ENCODE measurements around the gene EXOC4. TPM values are rescaled to one million over a fixed set of nuclear protein-coding genes. Genes with fewer than 3 reads are reported as not detected.

Gene EXOC4
- total RNA-seq, 1 experiment from 2014 or later: 75.8 TPM

DNA sequence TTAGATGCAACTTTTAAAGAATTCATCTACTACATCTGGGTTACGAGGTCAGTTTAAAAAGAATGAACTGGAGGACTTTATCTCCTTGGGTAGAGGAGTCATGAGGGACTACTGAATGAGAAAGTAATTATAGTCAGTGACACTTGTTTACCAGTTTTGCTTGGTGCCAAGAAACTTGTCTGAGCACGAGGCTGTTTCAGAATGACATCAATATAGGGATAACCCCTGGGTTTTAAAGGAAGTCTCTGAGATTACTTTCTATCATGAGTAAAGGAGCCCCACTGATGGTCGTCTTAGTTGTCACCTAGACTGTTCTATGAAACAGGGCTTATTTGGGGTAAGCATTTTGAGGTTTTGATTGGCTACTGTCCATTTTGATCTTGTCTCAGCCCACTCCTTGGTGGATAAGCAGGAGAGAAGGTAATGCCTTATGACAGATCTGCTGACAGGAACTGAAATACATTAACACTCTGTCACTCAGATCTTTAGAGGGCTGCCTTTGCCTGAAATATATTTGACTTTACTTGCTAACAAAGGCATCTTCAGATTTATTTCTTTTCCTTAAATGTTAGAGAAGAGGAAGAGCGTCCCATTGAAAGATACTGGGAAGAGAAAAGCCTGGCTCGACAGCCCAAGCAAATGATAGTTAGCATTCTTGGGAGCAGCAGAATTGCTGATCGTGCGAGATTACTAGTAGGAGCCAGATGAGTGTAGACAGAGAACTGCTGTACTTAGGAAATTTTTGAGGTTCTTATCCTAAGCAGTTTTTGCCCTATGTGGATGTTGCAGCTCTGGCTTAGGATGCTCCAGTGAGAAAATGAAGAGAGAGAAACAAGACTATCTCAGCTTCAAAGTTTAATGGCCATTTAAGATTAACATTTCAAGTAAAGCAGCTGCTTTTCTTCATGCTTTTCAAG, 575.1 kb downstream of the EXOC4 start:
- H4K8ac ChIP-seq (replicated peaks; ENCODE audit: insufficient read length, low read depth, low read length): no peak overlapping the region
- no peaks in the 10 kb centered on the region for H3K9me3 ChIP-seq (ENCODE audit: control insufficient read depth, low read depth, low read length)
- no peak overlapping the region for H3T11ph ChIP-seq (ENCODE audit: low read length)
- no peak overlapping the region for H2BK120ac ChIP-seq (ENCODE audit: low read depth, low read length, poor library complexity, severe bottlenecking)
- no peak overlapping the region for H3K56ac ChIP-seq (ENCODE audit: insufficient read length, low read depth, low read length)
- no peaks in the 10 kb centered on the region for H3K27me3 ChIP-seq (ENCODE audit: insufficient read depth, low read length)
- no peak overlapping the region for H2AFZ ChIP-seq (ENCODE audit: low read length)
- no peak overlapping the region for H2BK20ac ChIP-seq (ENCODE audit: low read depth, low read length, poor library complexity, severe bottlenecking)
- H4K5ac ChIP-seq (ENCODE audit: insufficient read length, low read depth, low read length): no peak overlapping the region
- no peak for DNase-seq
- no peak overlapping the region for H2BK5ac ChIP-seq (ENCODE audit: insufficient read length, low read length)
- H3K9ac ChIP-seq (ENCODE audit: extremely low read depth, insufficient read length, low read length): no peak overlapping the region
- H3K23ac ChIP-seq (ENCODE audit: insufficient read length, low read depth, low read length): no peak overlapping the region
- no peak overlapping the region for H2BK12ac ChIP-seq (ENCODE audit: insufficient read length, low read depth, low read length)
- no peak overlapping the region for H3K18ac ChIP-seq (ENCODE audit: insufficient read length, low read depth, low read length)
- H4K91ac ChIP-seq (ENCODE audit: insufficient read length, low read depth, low read length): no peak overlapping the region
- peaks cover 4 to 13% (median 4%) of the 10 kb centered on the region in 3 experiments; a peak in 6 of 7 replicates for H3K36me3 Mint-ChIP-seq (ENCODE audit: insufficient read depth in 1 of 3, low read depth in 3 of 3)
- no CpG with 5 or more reads among the region's 7 CpGs for WGBS (ENCODE audit: extremely low coverage, insufficient read length, low lambda C conversion rate)
- H3K14ac ChIP-seq (ENCODE audit: insufficient read depth, low read length): no peak overlapping the region
- H3K27ac Mint-ChIP-seq: no peak overlapping the region
- H4K20me1 ChIP-seq (ENCODE audit: control insufficient read depth, insufficient read depth, insufficient read length): no peaks in the 10 kb centered on the region
- H3K79me2 ChIP-seq (ENCODE audit: insufficient read depth, low read length): no peaks in the 10 kb centered on the region
- no peaks in the 10 kb centered on the region for H3K4me1 Mint-ChIP-seq
- H3K4me1 ChIP-seq (ENCODE audit: insufficient read depth, low read length): no peaks in the 10 kb centered on the region
- TF ChIP-seq, protein P1, sequence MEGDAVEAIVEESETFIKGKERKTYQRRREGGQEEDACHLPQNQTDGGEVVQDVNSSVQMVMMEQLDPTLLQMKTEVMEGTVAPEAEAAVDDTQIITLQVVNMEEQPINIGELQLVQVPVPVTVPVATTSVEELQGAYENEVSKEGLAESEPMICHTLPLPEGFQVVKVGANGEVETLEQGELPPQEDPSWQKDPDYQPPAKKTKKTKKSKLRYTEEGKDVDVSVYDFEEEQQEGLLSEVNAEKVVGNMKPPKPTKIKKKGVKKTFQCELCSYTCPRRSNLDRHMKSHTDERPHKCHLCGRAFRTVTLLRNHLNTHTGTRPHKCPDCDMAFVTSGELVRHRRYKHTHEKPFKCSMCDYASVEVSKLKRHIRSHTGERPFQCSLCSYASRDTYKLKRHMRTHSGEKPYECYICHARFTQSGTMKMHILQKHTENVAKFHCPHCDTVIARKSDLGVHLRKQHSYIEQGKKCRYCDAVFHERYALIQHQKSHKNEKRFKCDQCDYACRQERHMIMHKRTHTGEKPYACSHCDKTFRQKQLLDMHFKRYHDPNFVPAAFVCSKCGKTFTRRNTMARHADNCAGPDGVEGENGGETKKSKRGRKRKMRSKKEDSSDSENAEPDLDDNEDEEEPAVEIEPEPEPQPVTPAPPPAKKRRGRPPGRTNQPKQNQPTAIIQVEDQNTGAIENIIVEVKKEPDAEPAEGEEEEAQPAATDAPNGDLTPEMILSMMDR (conservative IDR thresholded peaks at IDR 0.05): no peak
- no peak overlapping the region for H3K4me3 Mint-ChIP-seq
- no peak overlapping the region for H3K4me2 ChIP-seq (ENCODE audit: insufficient read depth, insufficient read length, low read length)
- no peaks in the 10 kb centered on the region for H3K27me3 Mint-ChIP-seq (ENCODE audit: low read depth)
- H2BK15ac ChIP-seq (ENCODE audit: low read depth, low read length): no peak overlapping the region
- H2AK5ac ChIP-seq (ENCODE audit: insufficient read length, low read length): no peak overlapping the region
- H3K4ac ChIP-seq (ENCODE audit: low read depth, low read length): no peak overlapping the region
- peaks cover 0 to 4% of the 10 kb centered on the region in 2 experiments; a peak in 1 of 5 replicates for H3K9me3 Mint-ChIP-seq
- no peaks in the 10 kb centered on the region for H3K23me2 ChIP-seq (ENCODE audit: insufficient read length, low read depth, low read length, poor library complexity, severe bottlenecking)
- no peaks in the 10 kb centered on the region for H3K79me1 ChIP-seq (ENCODE audit: insufficient read depth, low read depth, low read length, poor library complexity, severe bottlenecking)
- H3K27ac ChIP-seq (ENCODE audit: insufficient read length, low read depth, low read length): no peak overlapping the region
